NCI-H526 treated with DMSO at 0.1 percent for 48 hours (cell line): ENCODE measurements around the gene KLF7.

Source experiments
- DNase-seq: peaks from one replicate; lab custom pipeline; 2025; lab: John Stamatoyannopoulos, UW

The KLF7 gene

GRCh38 chr2:207126724-207127308 lies 38.9 kb downstream of the KLF7 start:
- DNase-seq: no peak

GRCh38 chr2:207123776-207124391 lies 41.9 kb downstream of the KLF7 start:
- DNase-seq: no peak

- no peak for DNase-seq
Measured at GRCh38 chr2:207123335-207123744, 42.4 kb downstream of the KLF7 start.

GRCh38 chr2:207122651-207123334 lies 43.0 kb downstream of the KLF7 start:
- no peak for DNase-seq

- no peak for DNase-seq
Measured at GRCh38 chr2:207121784-207122183, 44.0 kb downstream of the KLF7 start.

- no peak for DNase-seq
Measured at GRCh38 chr2:207119048-207119447, 46.7 kb downstream of the KLF7 start.

GRCh38 chr2:207117668-207118067 lies 48.1 kb downstream of the KLF7 start:
- no peak for DNase-seq

GRCh38 chr2:207115715-207116364 lies 49.9 kb downstream of the KLF7 start:
- no peak for DNase-seq

GRCh38 chr2:207113414-207113813 lies 52.3 kb downstream of the KLF7 start:
- DNase-seq: no peak

GRCh38 chr2:207112785-207113184 lies 53.0 kb downstream of the KLF7 start:
- no peak for DNase-seq

- no peak for DNase-seq
Measured at GRCh38 chr2:207112383-207112782, 53.4 kb downstream of the KLF7 start.

GRCh38 chr2:207111757-207112156 lies 54.0 kb downstream of the KLF7 start:
- no peak for DNase-seq

- no peak for DNase-seq
Measured at GRCh38 chr2:207110715-207111114, 55.0 kb downstream of the KLF7 start.

GRCh38 chr2:207110310-207110709 lies 55.4 kb downstream of the KLF7 start:
- DNase-seq: no peak

- DNase-seq: no peak
Measured at GRCh38 chr2:207109768-207110167, 56.0 kb downstream of the KLF7 start.

- no peak for DNase-seq
Measured at GRCh38 chr2:207108440-207108839, 57.3 kb downstream of the KLF7 start.

- DNase-seq: no peak
Measured at GRCh38 chr2:207107551-207107950, 58.2 kb downstream of the KLF7 start.

GRCh38 chr2:207107131-207107530 lies 58.6 kb downstream of the KLF7 start:
- no peak for DNase-seq

GRCh38 chr2:207103132-207103531 lies 62.6 kb downstream of the KLF7 start:
- DNase-seq: no peak

- DNase-seq: no peak
Measured at GRCh38 chr2:207101984-207102383, 63.8 kb downstream of the KLF7 start.

- DNase-seq: no peak
Measured at GRCh38 chr2:207097278-207097677, 68.5 kb downstream of the KLF7 start.

- no peak for DNase-seq
Measured at GRCh38 chr2:207095963-207096362, 69.8 kb downstream of the KLF7 start.

GRCh38 chr2:207093234-207093633 lies 72.5 kb downstream of the KLF7 start:
- DNase-seq: no peak
